Stimulated activated CD4-positive, alpha-beta T cell treated with anti-CD3 and anti-CD28 coated beads, TNF-alpha, amount 100 ng/mL, for 4 hours (primary cell): Measurements from ENCODE around the gene OCSTAMP.

Experiments
- DNase-seq, 3 experiments: peaks; one replicate each; pipeline ENCODE4 v3.0.0-alpha.2; 2020; ENCODE audit warnings: low read depth in 3 of 3

OCSTAMP gene

DNA sequence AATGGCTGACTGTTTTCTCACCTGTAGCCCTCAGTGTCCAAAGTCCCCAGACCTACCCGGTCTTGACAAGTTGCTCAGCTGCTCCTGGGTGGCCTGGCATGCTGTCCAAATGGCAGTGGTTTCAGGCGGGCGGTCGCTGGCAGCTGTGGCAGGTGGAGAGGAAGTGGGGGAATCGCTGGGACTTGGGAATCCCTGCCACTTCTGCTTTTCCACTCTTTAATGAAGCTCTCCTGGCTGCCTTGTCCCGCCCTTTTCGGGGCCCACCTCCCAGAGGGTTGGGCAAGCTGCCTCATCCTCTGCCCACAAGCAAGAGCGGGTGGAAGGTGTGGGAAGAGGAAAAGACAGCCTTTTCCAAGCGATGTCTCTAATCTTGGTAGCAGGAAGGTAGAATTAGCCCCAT, at the start of gene OCSTAMP:
OCSTAMP (minus strand) TSS at position 194 of the 400 bp plus-strand sequence; CDS start at position 100, 94 bp downstream.
- DNase-seq = no peak

GRCh38 chr20:46599227-46599987, 49.0 kb upstream of the OCSTAMP start:
- DNase-seq = no peak

- DNase-seq = no peak
These were observed 45.5 kb upstream of the OCSTAMP start for GRCh38 chr20:46595933-46596332.

DNA sequence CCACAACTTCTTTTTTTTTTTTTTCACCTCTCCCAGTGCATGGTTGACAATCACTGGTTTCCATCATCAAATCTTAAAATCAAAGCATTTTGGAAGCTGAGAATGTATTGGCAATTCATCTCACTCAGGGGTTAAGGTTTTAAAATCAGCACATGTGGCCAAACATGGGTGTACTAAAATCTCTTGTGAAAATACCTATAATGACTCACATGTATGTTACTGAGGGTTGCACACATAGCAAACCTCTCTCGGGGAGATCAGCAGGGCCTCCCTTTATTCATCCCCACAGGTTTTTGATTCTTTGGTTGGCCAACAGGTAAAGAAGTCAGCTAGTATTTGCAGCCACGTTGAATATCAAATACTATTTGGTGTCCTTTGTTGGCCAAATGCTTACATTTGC, 44.3 kb upstream of the OCSTAMP start:
- DNase-seq = no peak

GRCh38 chr20:46592580-46593362, 42.3 kb upstream of the OCSTAMP start:
- DNase-seq = no peak

DNA sequence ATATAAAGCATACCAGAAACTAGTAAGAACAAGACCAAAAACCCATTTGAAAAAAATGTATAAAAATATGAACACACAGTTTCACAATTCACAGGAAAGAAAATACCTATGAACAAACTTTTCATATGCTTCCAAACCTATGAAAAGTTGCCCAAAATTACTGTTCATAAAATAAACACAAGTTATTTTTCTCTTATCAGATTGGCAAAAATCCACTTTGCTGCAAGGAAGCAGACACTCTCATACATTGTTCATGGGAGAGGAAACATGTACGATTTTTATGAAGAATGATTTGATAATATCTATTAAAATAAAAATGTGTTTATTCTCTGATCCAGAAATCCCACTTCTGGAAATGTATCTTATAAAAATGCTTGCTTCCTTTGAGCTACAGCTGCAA, 40.0 kb upstream of the OCSTAMP start:
- no peak for DNase-seq

- no peak for DNase-seq
These were observed 38.4 kb upstream of the OCSTAMP start for GRCh38 chr20:46588532-46589511.

GRCh38 chr20:46587986-46588385, 37.5 kb upstream of the OCSTAMP start:
- DNase-seq = no peak

DNA sequence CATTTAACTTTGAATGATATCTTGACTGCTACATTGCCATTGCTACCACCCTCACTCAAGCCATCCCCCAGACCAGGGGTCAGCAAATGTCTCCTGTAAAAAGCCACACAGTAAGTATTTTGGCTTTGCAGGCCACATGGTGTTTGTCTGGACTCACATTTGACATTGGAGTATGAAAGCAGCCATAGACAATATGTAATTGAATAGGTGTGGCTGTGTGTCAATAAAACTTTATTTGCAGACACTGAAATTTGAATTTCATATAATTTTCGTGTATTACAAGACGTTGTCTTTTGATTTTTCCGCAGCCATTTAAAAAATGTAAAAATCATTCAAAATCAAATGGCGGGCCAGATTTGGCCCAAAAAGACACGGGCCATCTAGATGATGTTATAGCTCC, 36.3 kb upstream of the OCSTAMP start:
- DNase-seq = no peak

GRCh38 chr20:46584508-46584907, 34.1 kb upstream of the OCSTAMP start:
- no peak for DNase-seq

GRCh38 chr20:46583411-46584214, 33.2 kb upstream of the OCSTAMP start:
- no peak for DNase-seq

DNA sequence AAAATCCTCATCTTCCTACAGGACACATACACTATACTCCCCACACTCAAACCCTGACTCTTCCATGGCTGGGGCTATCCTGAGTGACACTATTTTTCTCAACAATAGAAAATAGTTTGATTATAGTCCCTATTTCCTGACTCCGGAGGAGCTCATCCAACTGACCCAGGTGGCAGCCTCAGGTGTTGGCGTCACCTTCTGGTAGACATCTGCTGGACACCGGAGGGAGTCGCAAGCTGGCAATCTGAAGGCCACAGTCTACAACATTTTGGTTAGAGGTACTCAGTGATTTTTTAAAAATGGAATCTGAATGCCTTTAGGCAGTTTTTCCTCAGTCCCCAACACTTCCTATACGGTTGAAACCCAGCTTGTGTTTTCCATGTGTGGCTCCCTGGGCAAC, 32.2 kb upstream of the OCSTAMP start:
- no peak for DNase-seq

DNA sequence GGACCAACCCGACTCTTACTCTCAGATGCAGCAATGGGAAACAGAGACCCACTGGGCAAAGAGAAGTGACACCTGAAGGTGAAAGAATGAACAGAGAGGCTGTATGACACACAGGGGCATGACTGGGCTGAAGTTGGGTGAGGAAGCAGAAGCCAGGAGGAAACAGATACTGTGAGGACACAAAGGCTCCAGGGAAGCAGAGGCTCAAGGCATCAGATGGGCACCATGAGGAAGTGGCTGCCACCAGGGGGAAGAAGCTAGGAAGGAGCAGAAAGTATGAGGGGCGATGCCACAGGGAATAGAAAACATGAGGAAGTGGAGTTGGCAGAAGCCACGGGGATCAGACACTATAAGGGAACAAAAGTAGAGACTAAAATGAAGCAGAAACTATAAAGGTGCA, 30.9 kb upstream of the OCSTAMP start:
- no peak for DNase-seq

GRCh38 chr20:46580613-46581205, 30.3 kb upstream of the OCSTAMP start:
- no peak for DNase-seq

DNA sequence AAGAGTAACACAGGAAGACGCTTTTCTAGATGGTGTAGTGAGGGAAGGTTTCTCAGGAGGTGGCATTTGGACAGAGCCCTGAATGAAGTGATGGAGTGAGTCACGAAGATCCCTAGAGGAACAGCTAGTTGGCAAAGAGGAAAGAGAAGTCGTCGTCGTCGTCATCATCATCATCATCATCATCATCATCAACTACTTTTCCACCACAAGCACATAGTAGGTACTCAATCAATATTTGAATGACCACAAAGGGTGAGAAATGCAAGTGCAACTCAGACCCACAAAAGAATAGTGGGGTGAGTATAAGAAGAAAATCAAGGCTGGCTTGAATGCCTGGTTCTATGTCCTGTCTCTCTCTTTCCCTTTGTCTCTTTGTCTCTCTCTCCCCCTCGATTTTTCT, 28.3 kb upstream of the OCSTAMP start:
- DNase-seq = no peak

DNA sequence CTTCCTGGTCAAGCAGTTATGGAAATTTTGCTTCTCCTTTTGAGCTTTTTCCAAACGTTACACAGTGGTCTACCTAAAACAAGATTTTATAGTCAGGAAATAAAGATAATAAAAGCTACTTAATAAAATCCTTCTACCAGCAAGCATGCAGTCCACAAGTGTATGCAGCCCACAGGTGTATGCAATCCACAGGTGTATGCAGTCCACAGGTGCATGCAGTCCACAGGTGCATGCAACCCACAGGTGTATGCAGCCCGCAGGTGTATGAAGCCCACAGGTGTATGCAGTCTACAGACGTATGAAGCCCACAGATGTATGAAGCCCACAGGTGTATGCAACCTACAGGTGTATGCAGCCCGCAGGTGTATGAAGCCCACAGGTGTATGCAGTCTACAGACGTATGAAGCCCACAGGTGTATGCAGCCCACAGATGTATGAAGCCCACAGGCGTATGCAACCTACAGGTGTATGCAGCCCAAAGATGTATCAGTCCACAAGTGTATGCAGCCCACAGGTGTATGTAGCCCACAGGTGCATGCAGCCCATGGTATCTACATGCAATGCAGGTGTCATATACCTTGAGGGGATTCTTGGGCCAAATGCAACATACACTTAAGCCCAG, 26.4 kb upstream of the OCSTAMP start:
- no peak for DNase-seq

DNA sequence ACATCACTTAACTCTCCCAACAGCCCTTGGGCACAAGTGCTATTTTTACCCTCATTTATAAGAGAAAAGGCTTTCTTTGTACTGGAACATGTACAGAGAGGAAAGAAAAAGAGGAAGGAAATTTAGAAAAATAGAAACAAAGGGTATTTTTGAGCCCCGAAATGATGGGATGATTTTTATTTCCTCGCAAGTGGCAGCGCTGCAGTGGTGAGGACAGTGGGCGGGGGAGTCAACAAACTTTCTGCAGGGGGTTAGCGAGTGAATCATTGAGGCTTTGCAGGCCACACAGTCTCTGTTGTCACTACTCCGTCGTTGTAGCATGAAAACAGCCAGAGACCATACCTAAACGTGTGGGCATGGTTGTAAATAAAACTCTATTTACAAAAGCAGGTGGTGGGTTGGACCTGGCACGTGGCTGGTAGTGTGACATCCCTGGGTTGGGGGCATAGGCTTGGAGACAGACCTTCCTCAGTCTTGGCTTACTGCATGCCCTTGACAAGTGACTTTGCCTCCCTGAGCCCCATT, 25.5 kb upstream of the OCSTAMP start:
- DNase-seq = no peak

- DNase-seq = no peak
These were observed 24.9 kb upstream of the OCSTAMP start for GRCh38 chr20:46575394-46575793.

GRCh38 chr20:46573788-46574584, 23.5 kb upstream of the OCSTAMP start:
- DNase-seq = no peak
